SK-N-SH treated with all-trans-retinoic acid at 6 μM for 48 hours (cell line): ENCODE measurements around the gene IFI30.

Experiments used
- ARNTL ChIP-seq: fragments of 450-650 bp; formaldehyde crosslinking; IDR thresholded peaks from 2 replicates; pipeline ENCODE4 v1.5.0; 2020; ENCODE audit warnings: low read depth, mild to moderate bottlenecking, moderate library complexity, borderline replicate concordance
- CSDC2 ChIP-seq: fragments of 250-450 bp; sonication (Bioruptor Pico); IDR thresholded peaks from 2 replicates; pipeline ENCODE4 v1.5.0; 2020; ENCODE audit warnings: mild to moderate bottlenecking, moderate library complexity
- ESRRG ChIP-seq: fragments of 250-450 bp; sonication (Bioruptor Pico); IDR thresholded peaks from 2 replicates; pipeline ENCODE4 v1.6.1; 2021; ENCODE audit warnings: mild to moderate bottlenecking
- OSR1 ChIP-seq: fragments of 250-450 bp; sonication (Bioruptor Pico); IDR thresholded peaks from 2 replicates; pipeline ENCODE4 v1.8.0; 2022; ENCODE audit warnings: moderate library complexity, mild to moderate bottlenecking, inconsistent platforms
- PPARA ChIP-seq: fragments of 250-450 bp; sonication (Bioruptor Pico); IDR thresholded peaks from 2 replicates; pipeline ENCODE4 v1.5.0; 2020; ENCODE audit warnings: mild to moderate bottlenecking, borderline replicate concordance
- SNAI2 ChIP-seq: fragments of 250-450 bp; sonication (Bioruptor Pico); IDR thresholded peaks from 2 replicates; pipeline ENCODE4 v1.5.0; 2020; ENCODE audit warnings: mild to moderate bottlenecking, moderate library complexity
- TOX ChIP-seq: fragments of 250-450 bp; sonication (Bioruptor Pico); IDR thresholded peaks from 2 replicates; pipeline ENCODE4 v1.8.0; 2021; ENCODE audit warnings: mild to moderate bottlenecking, moderate library complexity, borderline replicate concordance
- ZFP30 ChIP-seq: fragments of 450-650 bp; formaldehyde crosslinking; IDR thresholded peaks from 2 replicates; pipeline ENCODE4 v1.5.0; 2022; ENCODE audit warnings: mild to moderate bottlenecking, moderate library complexity
- ZNF70 ChIP-seq: fragments of 450-650 bp; formaldehyde crosslinking; IDR thresholded peaks from 2 replicates; pipeline ENCODE4 v1.5.0; 2020; ENCODE audit warnings: mild to moderate bottlenecking, moderate library complexity
- TF ChIP-seq, protein P1 (sequence below): fragments of 250-450 bp; sonication (Bioruptor Pico); IDR thresholded peaks from 2 replicates; pipeline ENCODE4 v1.5.1; 2020; ENCODE audit warnings: low read depth, mild to moderate bottlenecking, moderate library complexity
- TF ChIP-seq, protein P2 (sequence below): fragments of 250-450 bp; sonication (Bioruptor Pico); IDR thresholded peaks from 2 replicates; pipeline ENCODE4 v1.8.0; 2020; ENCODE audit warnings: mild to moderate bottlenecking, moderate library complexity, borderline replicate concordance
- TF ChIP-seq, protein P3 (sequence below): fragments of 250-450 bp; sonication (Bioruptor Pico); IDR thresholded peaks from 2 replicates; pipeline ENCODE4 v1.5.0; 2020; ENCODE audit warnings: mild to moderate bottlenecking, moderate library complexity

DNA sequence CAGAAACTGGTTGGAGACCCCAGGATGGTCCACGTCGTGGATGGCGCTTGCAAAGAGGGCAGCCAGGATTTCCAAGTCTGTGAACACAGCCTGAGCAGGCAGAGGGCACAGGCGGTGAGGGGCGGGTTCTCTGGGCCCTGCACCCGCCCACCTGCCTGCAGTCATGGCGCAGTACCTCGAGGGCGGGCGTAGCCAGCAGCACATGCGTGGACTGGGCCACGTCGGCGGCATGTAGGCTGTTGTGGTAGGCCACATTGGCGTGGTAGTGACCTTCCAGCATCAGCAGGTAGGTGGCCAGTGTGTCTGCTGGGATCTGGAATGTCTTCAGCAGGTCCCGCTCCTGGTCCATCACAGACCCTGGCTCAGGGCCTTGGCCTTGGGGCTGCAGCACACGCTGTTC, 44.5 kb downstream of the IFI30 start:
- TF ChIP-seq, protein P1, sequence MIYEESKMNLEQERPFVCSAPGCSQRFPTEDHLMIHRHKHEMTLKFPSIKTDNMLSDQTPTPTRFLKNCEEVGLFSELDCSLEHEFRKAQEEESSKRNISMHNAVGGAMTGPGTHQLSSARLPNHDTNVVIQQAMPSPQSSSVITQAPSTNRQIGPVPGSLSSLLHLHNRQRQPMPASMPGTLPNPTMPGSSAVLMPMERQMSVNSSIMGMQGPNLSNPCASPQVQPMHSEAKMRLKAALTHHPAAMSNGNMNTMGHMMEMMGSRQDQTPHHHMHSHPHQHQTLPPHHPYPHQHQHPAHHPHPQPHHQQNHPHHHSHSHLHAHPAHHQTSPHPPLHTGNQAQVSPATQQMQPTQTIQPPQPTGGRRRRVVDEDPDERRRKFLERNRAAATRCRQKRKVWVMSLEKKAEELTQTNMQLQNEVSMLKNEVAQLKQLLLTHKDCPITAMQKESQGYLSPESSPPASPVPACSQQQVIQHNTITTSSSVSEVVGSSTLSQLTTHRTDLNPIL (CRISPR knock-in tag): no peak
- no peak for TF ChIP-seq ESRRG (CRISPR knock-in tag)
- TF ChIP-seq ARNTL: no peak
- TF ChIP-seq, protein P2, sequence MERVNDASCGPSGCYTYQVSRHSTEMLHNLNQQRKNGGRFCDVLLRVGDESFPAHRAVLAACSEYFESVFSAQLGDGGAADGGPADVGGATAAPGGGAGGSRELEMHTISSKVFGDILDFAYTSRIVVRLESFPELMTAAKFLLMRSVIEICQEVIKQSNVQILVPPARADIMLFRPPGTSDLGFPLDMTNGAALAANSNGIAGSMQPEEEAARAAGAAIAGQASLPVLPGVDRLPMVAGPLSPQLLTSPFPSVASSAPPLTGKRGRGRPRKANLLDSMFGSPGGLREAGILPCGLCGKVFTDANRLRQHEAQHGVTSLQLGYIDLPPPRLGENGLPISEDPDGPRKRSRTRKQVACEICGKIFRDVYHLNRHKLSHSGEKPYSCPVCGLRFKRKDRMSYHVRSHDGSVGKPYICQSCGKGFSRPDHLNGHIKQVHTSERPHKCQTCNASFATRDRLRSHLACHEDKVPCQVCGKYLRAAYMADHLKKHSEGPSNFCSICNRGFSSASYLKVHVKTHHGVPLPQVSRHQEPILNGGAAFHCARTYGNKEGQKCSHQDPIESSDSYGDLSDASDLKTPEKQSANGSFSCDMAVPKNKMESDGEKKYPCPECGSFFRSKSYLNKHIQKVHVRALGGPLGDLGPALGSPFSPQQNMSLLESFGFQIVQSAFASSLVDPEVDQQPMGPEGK (CRISPR knock-in tag): no peak
- TF ChIP-seq ZNF70 (CRISPR knock-in tag): no peak
- no peak for TF ChIP-seq ZFP30
- no peak for TF ChIP-seq OSR1 (CRISPR knock-in tag)
- TF ChIP-seq, protein P3, sequence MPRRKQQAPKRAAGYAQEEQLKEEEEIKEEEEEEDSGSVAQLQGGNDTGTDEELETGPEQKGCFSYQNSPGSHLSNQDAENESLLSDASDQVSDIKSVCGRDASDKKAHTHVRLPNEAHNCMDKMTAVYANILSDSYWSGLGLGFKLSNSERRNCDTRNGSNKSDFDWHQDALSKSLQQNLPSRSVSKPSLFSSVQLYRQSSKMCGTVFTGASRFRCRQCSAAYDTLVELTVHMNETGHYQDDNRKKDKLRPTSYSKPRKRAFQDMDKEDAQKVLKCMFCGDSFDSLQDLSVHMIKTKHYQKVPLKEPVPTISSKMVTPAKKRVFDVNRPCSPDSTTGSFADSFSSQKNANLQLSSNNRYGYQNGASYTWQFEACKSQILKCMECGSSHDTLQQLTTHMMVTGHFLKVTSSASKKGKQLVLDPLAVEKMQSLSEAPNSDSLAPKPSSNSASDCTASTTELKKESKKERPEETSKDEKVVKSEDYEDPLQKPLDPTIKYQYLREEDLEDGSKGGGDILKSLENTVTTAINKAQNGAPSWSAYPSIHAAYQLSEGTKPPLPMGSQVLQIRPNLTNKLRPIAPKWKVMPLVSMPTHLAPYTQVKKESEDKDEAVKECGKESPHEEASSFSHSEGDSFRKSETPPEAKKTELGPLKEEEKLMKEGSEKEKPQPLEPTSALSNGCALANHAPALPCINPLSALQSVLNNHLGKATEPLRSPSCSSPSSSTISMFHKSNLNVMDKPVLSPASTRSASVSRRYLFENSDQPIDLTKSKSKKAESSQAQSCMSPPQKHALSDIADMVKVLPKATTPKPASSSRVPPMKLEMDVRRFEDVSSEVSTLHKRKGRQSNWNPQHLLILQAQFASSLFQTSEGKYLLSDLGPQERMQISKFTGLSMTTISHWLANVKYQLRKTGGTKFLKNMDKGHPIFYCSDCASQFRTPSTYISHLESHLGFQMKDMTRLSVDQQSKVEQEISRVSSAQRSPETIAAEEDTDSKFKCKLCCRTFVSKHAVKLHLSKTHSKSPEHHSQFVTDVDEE (CRISPR knock-in tag): no peak
- TF ChIP-seq TOX (CRISPR knock-in tag): no peak
- no peak for TF ChIP-seq SNAI2 (CRISPR knock-in tag)
- TF ChIP-seq CSDC2 (CRISPR knock-in tag): no peak
- no peak for TF ChIP-seq PPARA (CRISPR knock-in tag)
